Fibroblast of skin of left biceps (primary cell): ENCODE results near the gene SHB.
"Not testable (repeated sequence)": the region's sequence is repeated elsewhere in the genome, so short reads cannot be mapped to it uniquely, and the experiment has no call there.

Source experiments
- DNase-seq, 2 experiments: peaks; one replicate each; pipeline ENCODE4 v3.0.0-alpha.2; 2013; ENCODE audit warnings: low read depth in 2 of 2

Gene SHB

GRCh38 chr9:37918665-37919170 lies 150.3 kb downstream of the SHB start:
- no peak for DNase-seq

DNA sequence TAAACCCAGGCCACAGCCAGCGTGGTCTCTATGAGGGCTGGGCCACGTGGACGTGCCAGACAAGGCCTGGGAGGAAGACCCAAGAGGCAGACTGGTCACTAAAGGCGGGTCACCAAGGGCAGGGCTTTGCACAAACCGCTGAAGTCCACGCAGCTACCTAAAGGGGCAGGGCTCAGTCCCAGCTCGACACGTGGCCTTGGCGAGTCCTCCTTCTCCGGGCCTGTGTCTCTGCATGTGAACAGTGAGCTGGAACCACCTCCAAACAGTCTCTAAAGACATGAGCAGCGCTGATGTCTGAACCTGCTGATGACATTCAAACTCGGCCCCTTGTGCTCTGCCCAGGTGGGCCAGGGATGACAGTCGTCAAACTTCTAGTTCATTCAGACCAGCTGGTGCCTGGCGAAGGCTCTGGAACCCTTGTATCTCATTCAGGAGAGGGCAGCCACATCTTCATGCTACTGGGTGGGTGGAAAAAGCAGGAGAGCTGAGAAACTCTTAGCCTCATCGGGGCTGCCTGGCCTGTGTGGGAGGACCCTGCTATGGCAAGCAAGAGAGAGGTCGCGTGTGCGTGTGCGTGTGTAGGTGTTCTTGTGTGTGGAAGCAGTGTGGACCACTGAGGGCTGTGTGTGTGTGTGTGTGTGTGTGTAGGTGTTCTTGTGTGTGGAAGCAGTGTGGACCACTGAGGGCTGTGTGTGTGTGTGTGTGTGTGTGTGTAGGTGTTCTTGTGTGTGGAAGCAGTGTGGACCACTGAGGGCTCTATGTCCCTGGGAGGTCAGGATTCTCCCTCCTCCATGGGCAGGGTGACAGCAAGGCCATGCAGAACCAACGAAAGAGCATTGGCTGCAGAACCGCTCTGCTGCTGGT lies 151.0 kb downstream of the SHB start:
- DNase-seq, result no peak

GRCh38 chr9:37917313-37917731 lies 151.7 kb downstream of the SHB start:
- no peak for DNase-seq

DNA sequence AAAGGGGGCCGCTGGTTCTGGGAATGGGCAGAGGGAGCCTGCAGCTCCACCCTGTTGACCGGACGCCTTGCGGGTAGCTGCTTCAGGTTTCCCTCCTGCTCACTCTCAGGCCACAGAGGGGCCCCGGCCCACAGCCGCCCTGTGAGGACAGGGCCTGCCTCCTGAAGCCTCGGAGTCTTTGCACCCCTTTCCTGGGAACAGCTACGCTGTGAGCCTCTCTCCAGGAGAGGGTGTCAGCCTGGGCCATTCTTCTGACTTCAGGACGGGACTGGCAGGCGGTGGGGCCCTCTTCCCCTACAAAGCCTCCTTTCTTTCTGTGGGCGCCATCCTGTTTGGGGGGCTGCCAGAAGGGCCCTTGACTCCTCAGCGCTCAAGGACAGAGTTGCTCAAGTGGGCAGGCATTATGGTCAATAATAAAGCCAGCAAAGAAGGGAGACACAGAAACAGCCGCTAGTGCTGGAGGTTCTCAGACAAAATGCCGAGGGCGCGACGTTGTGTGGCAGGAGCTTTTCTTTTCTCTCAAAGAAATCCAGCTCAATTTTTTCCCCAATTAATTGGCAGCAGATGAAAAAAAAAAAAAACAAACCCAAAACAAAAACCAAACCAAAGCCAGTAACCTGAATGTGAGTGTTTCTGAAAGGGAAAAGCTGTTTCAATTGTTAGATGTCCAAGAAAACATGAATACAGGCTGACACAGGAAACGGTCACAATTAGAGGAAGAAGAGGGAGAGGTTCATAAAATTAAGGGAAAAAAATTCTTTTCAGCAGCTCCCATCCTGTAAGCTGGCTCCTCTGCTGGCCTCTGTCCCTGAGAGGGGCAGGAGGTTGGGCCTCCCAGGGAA lies 152.3 kb downstream of the SHB start:
- no peak for DNase-seq

DNA sequence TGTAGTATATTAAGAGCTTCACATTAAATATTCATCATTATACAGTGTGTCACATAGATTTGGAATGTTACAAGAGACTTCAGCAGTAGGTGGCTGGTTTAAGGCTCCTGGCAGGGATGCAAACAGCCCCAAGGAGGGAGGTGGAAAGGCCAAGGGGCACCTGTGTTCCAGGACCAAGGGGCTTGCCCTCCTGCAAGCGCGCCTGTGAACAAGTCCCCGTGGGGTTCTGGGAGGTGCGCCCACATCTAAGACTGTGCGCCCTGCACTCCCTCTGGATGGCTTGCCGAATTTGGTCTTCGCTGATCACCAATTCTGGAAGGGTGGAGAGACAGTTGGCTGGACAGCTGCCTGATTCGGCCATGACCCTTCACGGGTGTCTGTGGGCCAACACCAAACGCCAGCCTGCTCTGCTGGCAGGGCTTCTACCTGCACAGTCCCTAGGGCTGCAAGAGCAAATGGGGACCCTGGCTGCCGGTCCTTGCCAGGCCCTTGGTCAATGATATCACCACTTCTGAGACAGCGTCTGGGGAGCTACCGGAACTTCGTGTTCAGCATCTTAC lies 153.0 kb downstream of the SHB start:
- no peak for DNase-seq

DNA sequence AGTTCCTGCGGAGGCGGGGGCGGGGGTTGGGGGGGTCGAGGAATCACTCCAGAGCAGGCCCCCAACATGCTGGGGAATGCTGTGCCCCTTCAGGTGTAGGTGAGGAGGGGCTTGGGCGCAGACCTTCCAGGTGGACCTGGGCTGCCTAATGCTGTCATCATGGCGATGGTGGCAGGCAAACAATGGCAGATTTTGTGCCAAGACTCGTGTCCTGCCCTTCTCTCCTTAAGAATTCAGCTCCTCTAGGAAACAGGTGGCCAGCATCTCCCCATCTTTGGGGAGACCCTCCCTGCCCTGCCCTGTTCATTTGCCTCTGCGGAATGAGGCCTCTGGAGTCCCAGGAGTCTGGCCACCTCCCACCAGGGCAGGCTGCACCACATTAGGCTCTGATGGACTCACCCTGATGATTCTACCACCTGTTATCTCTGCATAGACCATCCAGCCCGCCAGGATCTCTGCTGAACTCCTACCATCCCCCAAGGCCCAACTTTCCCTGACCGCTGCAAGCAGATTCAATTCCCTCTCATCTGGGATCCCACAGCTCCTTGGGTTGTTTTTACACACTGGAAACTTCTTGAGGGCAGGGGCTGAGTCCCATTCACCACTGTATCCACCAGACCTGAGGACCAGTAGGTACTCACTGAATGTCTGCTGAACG lies 154.2 kb downstream of the SHB start:
- DNase-seq, result no peak

GRCh38 chr9:37914154-37914551 lies 154.9 kb downstream of the SHB start:
- DNase-seq, result no peak

- no peak for DNase-seq
Observed at GRCh38 chr9:37913480-37914153, 155.4 kb downstream of the SHB start.

- no peak for DNase-seq
Observed at GRCh38 chr9:37911271-37911681, 157.8 kb downstream of the SHB start.

- no peak for DNase-seq
Observed at GRCh38 chr9:37910271-37910670, 158.8 kb downstream of the SHB start.

DNA sequence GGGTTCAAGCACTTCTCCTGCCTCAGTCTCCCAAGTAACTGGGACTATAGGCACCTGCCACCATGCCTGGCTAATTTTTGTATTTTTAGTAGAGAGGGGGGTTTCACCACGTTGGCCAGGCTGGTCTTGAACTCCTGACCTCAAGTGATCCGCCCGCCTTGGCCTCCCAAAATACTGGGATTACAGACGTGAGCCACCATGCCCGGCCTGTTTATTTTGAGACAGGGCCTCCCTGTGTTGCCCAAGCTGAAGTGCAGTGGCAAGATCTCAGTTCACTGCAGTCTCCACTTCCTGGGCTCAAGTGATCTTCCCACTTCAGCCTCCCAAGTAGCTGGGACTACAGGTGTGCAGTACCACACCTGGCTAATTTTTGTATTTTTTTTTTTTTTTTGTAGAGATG lies 159.2 kb downstream of the SHB start:
- not testable (repeated sequence) for DNase-seq

DNA sequence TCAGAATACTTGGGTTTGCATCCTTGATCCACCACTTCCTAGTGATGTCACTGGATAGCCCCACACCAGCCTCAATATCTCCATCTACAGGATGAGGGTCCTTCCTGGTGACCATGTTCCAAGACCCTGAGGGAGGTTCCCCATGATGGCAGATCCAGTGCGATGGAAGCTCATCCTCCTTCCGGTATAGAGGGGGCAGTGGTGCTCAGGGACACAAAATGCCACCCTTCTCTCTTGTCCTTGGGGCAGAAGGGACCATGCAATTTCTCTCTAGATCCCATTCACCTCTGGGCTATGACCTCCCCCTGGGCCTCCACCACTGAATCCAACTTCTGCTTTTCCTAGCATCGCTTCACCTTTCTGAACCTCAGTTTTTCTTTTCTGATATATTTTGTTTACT lies 159.7 kb downstream of the SHB start:
- no peak for DNase-seq

GRCh38 chr9:37908698-37909186 lies 160.3 kb downstream of the SHB start:
- DNase-seq, result no peak

DNA sequence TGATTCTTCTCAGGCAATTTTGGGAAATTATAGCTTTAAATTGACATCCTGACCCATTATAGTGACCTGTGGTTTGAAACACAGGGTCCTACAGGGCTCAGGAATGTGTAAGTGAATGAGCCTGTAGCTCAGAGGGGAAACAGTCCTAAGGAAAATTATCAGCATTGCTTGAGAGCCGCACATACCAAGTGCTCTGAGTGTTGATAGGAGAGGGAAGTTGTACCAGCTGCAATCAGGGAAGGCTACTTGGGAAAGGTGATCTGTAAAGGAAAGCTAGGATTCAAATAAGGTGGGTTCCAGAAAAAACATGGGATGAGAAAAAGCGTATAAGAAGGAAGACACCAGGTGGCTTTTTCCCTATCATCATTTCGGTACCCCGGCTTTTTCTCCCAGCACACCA lies 160.7 kb downstream of the SHB start:
- no peak for DNase-seq

DNA sequence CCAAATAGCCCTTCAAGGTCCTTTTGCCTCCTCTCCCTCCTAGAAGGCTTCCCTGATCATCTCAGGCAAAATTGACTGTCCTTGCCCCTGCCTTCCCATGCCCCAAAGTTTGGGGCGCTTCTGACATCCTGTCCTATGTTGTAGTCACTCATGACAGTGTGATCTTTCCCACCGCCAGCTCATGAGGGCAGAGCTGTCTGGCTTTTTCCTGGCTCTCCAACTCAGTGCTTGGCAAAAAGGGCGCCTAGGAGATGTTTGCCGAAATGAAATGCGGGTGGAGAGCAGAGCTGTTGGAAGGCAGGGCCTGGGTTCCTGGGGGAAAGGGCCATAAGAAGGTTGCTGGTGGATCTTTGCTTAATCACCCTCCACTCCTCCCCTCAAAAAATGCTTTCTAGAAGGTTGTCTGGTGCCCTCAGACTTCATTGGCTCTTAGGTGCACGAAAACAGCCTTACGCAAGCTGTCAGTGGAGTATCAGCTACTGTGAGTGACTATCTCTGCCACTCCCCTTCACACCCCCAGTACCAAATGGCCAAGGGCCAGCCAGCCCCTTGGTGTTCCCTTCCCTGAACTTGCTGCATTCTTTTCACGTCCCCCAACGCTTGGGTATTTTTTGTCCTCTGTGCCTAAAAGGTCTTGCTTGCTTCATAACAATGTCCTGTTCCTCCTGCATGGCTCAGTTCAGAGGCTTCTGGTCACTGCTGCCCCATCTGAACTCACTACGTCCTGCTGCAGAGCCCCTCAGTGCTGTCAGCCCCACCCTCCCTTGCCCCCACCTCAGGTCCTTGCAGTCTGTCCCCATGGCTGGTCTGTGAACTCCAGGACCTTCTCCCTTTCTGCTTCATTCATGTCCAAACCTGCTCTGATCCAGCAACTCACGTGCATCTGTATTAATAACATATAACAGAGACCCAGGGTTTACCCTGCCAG lies 162.5 kb downstream of the SHB start:
- DNase-seq, result no peak

- no peak for DNase-seq
Observed at GRCh38 chr9:37905776-37906175, 163.3 kb downstream of the SHB start.

DNA sequence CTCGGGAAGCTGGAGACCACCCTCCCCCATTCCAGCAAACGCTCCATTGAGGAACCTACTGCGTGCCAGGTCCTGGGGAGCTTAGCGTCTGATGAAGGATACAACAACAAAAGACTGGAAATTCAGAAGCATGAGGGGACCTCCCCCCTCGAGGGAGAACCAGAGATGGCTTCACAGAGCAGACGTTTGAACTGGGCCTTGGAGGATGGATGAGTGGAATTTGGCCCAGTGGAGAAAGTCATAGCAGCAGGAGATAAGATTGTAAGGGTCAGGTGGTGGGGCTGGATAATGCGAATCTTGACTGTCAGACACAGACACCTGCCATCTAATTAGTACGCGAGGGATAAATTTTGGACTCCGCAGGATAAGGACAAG lies 163.9 kb downstream of the SHB start:
- no peak for DNase-seq

- DNase-seq, result no peak
Observed at GRCh38 chr9:37904445-37905130, 164.4 kb downstream of the SHB start.

DNA sequence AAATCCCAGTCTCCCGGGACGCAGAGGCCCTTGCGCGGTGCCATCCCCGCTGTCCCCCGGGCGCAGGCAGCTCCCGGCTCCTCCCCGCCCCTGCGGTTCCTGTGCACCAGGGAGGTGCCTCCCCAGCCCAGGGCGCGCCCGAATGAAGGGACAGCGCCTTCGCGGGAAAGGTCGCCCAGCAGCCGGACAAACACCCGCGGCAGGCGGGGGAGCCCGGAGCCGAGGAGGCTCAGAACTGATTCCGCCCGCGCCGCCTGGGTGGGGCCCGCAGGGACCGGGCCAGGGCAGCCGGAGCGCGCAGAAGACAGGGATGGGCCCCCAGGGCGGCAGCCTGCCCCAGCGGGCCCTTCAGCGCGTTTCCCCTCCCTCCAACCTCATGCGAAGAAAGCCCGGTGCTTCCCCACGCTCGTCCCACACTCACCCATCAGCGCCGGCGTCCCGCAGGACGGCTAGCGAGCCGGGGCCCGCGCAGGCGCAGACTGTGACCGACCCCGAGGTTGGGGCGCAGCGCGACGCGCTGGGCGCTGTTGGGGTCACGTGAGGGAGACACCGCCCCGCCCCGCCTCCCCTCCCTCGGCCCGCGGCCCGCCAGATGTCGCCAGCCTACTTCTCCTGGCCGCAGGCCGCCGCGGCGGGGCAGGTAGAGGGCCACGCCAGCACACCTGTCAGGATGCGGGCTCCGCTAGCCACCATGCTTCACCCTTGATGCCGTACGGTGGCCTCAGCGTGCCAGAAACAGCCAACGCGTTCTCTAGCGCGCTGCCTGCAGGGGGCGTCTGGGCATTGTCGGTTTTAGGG lies 165.2 kb downstream of the SHB start, which contains the start of gene SLC25A51:
Gene SLC25A51, minus strand, starts transcription at position 481 of the 798 bp plus-strand sequence. CDS start 15,577 bp downstream, outside the sequence.
- peak; percentile 84 to 86 for DNase-seq
